Fibroblast of the aortic adventitia (primary cell): ENCODE data around the gene FAM3D. TPM values are rescaled to one million over a fixed set of nuclear protein-coding genes. Genes with fewer than 3 reads are reported as not detected.

Experiments
- DNase-seq: peaks from one replicate; pipeline ENCODE4 v3.0.0-alpha.2; 2010; ENCODE audit warnings: low read depth
- H3K4me3 ChIP-seq: 2 replicates; pipeline ENCODE4 v1.5.1; 2011; ENCODE audit warnings: low read depth, mild to moderate bottlenecking, control low read depth, low read length, moderate library complexity
- total RNA-seq: library from RNA; depleted of rRNA; stranded (reverse); fragments of >200 nt; gene quantifications from 2 replicates; pipeline ENCODE4 v1.2.3, GENCODE V29; 2012; ENCODE audit warnings: low replicate concordance
- TF ChIP-seq, protein P1 (sequence below): IDR thresholded peaks from 2 replicates; pipeline ENCODE4 v1.5.1; 2011; ENCODE audit warnings: mild to moderate bottlenecking, low read length, control low read depth, inconsistent platforms; ENCODE audit not compliant: insufficient read depth

FAM3D gene
- total RNA-seq, 1 donor, result not detected

GRCh38 chr3:58588030-58588614, 78.5 kb downstream of the FAM3D start:
- DNase-seq, result peak; percentile 56
- TF ChIP-seq, protein P1, sequence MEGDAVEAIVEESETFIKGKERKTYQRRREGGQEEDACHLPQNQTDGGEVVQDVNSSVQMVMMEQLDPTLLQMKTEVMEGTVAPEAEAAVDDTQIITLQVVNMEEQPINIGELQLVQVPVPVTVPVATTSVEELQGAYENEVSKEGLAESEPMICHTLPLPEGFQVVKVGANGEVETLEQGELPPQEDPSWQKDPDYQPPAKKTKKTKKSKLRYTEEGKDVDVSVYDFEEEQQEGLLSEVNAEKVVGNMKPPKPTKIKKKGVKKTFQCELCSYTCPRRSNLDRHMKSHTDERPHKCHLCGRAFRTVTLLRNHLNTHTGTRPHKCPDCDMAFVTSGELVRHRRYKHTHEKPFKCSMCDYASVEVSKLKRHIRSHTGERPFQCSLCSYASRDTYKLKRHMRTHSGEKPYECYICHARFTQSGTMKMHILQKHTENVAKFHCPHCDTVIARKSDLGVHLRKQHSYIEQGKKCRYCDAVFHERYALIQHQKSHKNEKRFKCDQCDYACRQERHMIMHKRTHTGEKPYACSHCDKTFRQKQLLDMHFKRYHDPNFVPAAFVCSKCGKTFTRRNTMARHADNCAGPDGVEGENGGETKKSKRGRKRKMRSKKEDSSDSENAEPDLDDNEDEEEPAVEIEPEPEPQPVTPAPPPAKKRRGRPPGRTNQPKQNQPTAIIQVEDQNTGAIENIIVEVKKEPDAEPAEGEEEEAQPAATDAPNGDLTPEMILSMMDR, result no peak
- no peak overlapping the region for H3K4me3 ChIP-seq

- TF ChIP-seq, protein P1, result no peak
- no peak for DNase-seq
- no peak overlapping the region for H3K4me3 ChIP-seq
These were observed 79.8 kb downstream of the FAM3D start for GRCh38 chr3:58586776-58587192.

GRCh38 chr3:58585994-58586393, 80.6 kb downstream of the FAM3D start:
- TF ChIP-seq, protein P1, result no peak
- no peak for DNase-seq
- H3K4me3 ChIP-seq, result no peak overlapping the region

DNA sequence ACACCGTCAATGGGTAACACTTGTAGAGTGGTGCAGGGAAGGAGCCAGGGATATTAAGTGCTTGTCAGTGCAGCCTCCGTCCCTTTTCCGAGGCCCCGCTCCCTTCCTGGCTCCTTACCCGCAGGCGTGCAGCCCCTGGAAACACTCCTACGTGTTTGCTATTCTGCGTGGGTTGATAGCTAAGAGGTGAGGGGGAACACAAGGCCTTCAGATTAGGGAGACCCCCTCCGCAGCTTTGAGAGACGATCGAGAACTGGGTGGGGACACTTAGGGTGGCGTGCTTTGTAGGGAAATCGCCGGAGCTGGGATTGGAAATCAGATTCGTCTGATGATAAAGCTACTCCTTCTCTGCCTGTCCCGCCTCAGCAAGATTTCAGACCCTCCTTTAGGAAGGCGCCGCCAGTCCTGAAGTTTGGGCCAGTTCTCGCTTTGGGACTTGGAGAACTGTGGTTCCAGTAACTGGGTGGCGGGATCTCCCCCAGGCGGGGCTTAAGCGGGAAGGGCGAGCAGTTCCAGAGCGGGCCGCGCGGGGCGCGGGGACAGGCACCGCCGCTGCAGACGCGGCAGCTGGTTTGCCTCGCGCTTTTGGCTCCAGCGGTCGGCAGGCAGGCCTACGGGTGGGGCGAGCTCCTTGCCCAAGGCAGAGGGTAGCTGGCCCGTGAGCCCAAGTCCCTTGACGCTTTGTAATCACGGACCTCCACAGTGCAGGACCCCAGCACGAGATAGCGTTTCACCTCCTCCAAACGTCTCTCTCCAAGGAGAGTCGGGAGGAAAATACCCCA, 81.4 kb downstream of the FAM3D start:
- peak overlapping the region; percentile 69 for H3K4me3 ChIP-seq
- TF ChIP-seq, protein P1, result peak; percentile 86
- peak; percentile 69 for DNase-seq

DNA sequence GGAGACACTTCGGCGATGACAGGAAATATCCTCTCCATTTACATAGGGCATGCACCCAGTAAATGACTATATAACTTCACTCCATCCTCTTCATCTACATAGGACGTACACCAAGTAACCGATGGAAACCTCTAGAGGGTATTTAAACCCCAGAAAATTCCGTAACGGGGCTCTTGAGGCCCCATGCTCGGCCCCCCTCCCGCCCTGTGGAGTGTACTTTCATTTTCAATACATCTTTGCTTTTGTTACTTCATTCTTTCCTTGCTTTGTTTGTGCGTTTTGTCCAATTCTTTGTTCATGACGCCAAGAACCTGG, 81.9 kb downstream of the FAM3D start:
- no peak for DNase-seq
- H3K4me3 ChIP-seq, result peak overlapping the region; percentile 69
- TF ChIP-seq, protein P1, result no peak

Other genes with a start within 250 kb of the FAM3D start
- 75.4 and 82.3 TPM in 2 replicates for gene PDHB, start 232.9 kb downstream of the FAM3D start, total RNA-seq
- gene KCTD6, start 174.7 kb downstream of the FAM3D start, total RNA-seq, result 17.8 and 17.9 TPM in 2 replicates
- gene ACOX2, start 129.6 kb downstream of the FAM3D start, total RNA-seq, result 19.2 and 29.5 TPM in 2 replicates
- 0.54 TPM in 1 of 2 replicates, not detected in the other for gene FAM107A, start 89.4 kb downstream of the FAM3D start, total RNA-seq